GM06990 (cell line): ENCODE data around the gene PFN4.
A peak's percentile ranks its signal among the peaks of the same experiment; 100 is the strongest.
"Not testable (repeated sequence)": the region's sequence is repeated elsewhere in the genome, so short reads cannot be mapped to it uniquely, and the experiment has no call there.

Experiments
- DNase-seq: peaks from one replicate; pipeline ENCODE4 v3.0.0-alpha.2; 2011; ENCODE audit not compliant: insufficient read length; ENCODE audit errors: extremely low read depth
- H3K27me3 ChIP-seq: replicated peaks from 2 replicates; pipeline ENCODE4 v1.6.0; 2011; ENCODE audit warnings: low read length; ENCODE audit not compliant: control insufficient read depth, insufficient read depth
- H3K36me3 ChIP-seq: 2 replicates; pipeline ENCODE4 v1.5.1; 2011; ENCODE audit warnings: low read length; ENCODE audit not compliant: control insufficient read depth, insufficient read depth
- H3K4me3 ChIP-seq: replicated peaks from 2 replicates; pipeline ENCODE4 v1.5.1; 2011; ENCODE audit warnings: low read depth, mild to moderate bottlenecking, control low read depth, low read length
- TF ChIP-seq, protein P1 (sequence below): IDR thresholded peaks from 2 replicates; pipeline ENCODE4 v1.5.1; 2011; ENCODE audit warnings: low read length, control low read depth, mild to moderate bottlenecking, inconsistent platforms; ENCODE audit not compliant: insufficient read depth, poor library complexity, severe bottlenecking

Gene PFN4

GRCh38 chr2:24152413-24153197, 29.5 kb upstream of the PFN4 start:
- Histone ChIP-seq H3K4me3 (no peak overlapping the region), H3K36me3 (no peaks in the 10 kb centered on the region), H3K27me3 (no peaks in the 10 kb centered on the region)
- DNase-seq = no peak
- TF ChIP-seq, protein P1, sequence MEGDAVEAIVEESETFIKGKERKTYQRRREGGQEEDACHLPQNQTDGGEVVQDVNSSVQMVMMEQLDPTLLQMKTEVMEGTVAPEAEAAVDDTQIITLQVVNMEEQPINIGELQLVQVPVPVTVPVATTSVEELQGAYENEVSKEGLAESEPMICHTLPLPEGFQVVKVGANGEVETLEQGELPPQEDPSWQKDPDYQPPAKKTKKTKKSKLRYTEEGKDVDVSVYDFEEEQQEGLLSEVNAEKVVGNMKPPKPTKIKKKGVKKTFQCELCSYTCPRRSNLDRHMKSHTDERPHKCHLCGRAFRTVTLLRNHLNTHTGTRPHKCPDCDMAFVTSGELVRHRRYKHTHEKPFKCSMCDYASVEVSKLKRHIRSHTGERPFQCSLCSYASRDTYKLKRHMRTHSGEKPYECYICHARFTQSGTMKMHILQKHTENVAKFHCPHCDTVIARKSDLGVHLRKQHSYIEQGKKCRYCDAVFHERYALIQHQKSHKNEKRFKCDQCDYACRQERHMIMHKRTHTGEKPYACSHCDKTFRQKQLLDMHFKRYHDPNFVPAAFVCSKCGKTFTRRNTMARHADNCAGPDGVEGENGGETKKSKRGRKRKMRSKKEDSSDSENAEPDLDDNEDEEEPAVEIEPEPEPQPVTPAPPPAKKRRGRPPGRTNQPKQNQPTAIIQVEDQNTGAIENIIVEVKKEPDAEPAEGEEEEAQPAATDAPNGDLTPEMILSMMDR = no peak

- TF ChIP-seq, protein P1 = no peak
- Histone ChIP-seq H3K27me3 (no peaks in the 10 kb centered on the region), H3K4me3 (no peak overlapping the region), H3K36me3 (no peaks in the 10 kb centered on the region; the same call in 1 of the 2 replicates)
- DNase-seq = no peak
Observed at GRCh38 chr2:24147364-24147763, 24.2 kb upstream of the PFN4 start.

GRCh38 chr2:24140305-24140704, 17.2 kb upstream of the PFN4 start:
- H3K4me3 ChIP-seq, H3K27me3 ChIP-seq, H3K36me3 ChIP-seq, DNase-seq: not testable (repeated sequence)

DNA sequence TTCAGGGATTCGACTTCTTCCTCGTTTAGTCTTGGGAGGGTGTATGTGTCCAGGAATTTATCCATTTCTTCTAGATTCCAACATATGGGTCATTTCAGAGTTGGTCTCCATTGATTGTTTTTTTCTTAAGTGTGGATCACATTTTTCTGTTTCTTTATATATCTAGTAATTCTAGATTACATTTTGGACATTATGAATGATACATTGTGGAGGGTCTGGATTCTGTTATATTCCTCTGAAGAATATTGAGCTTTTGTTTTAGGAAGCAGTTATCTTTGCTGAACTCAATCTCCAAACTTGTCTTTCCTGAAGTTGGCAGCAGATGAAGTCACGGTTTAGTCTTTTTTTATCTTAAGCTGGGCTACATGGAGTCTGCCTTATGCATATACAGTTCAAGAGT, 9.4 kb upstream of the PFN4 start:
- no peak overlapping the region for H3K4me3 ChIP-seq
- H3K27me3 ChIP-seq = no peaks in the 10 kb centered on the region
- TF ChIP-seq, protein P1 = no peak
- no peak for DNase-seq
- no peaks in the 10 kb centered on the region for H3K36me3 ChIP-seq

GRCh38 chr2:24125956-24126355, 2.8 kb upstream of the PFN4 start:
- Histone ChIP-seq H3K4me3 (no peak overlapping the region), H3K36me3 (no peaks in the 10 kb centered on the region), H3K27me3 (no peaks in the 10 kb centered on the region)
- TF ChIP-seq, protein P1 = no peak
- no peak for DNase-seq

- Histone ChIP-seq H3K4me3 (peak overlapping the region; percentile 69), H3K27me3 (no peaks in the 10 kb centered on the region), H3K36me3 (no peaks in the 10 kb centered on the region)
- no peak for DNase-seq
- TF ChIP-seq, protein P1 = no peak
Observed at GRCh38 chr2:24123922-24124580, 917 bp upstream of the PFN4 start.
